Stimulated activated CD8-positive, alpha-beta memory T cell treated with anti-CD3 and anti-CD28 coated beads, Interleukin-15, amount 100 ng/mL, for 48 hours (primary cell): ENCODE measurements around the gene KCNK2.

Source experiments
- DNase-seq, 2 donors: peaks; one replicate each; pipeline ENCODE4 v3.0.0-alpha.2; 2020; ENCODE audit warnings: low read depth in 2 of 2

The KCNK2 gene

GRCh38 chr1:215082532-215083382 is at the start of gene KCNK2:
Gene KCNK2 (plus strand): TSS chr1:215082737. CDS start chr1:215083386, 649 bp downstream.
- DNase-seq: no peak

- DNase-seq: no peak
Observed at GRCh38 chr1:215032911-215033526, 49.5 kb upstream of the KCNK2 start.

- no peak for DNase-seq
Observed at GRCh38 chr1:215040190-215040589, 42.3 kb upstream of the KCNK2 start.

GRCh38 chr1:215043401-215043800 is 39.1 kb upstream of the KCNK2 start:
- DNase-seq: no peak

- DNase-seq: no peak
Observed at GRCh38 chr1:215044151-215044550, 38.4 kb upstream of the KCNK2 start.

- no peak for DNase-seq
Observed at GRCh38 chr1:215045698-215046308, 36.7 kb upstream of the KCNK2 start.

GRCh38 chr1:215052256-215053015 is 30.1 kb upstream of the KCNK2 start:
- no peak for DNase-seq

GRCh38 chr1:215054266-215054665 is 28.3 kb upstream of the KCNK2 start:
- no peak for DNase-seq

- no peak for DNase-seq
Observed at GRCh38 chr1:215055281-215055935, 27.1 kb upstream of the KCNK2 start.

- no peak for DNase-seq
Observed at GRCh38 chr1:215056584-215056983, 26.0 kb upstream of the KCNK2 start.

GRCh38 chr1:215059947-215060346 is 22.6 kb upstream of the KCNK2 start:
- no peak for DNase-seq

GRCh38 chr1:215064327-215064726 is 18.2 kb upstream of the KCNK2 start:
- no peak for DNase-seq

- no peak for DNase-seq
Observed at GRCh38 chr1:215071078-215071477, 11.5 kb upstream of the KCNK2 start.

GRCh38 chr1:215076322-215076721 is 6.2 kb upstream of the KCNK2 start:
- no peak for DNase-seq

GRCh38 chr1:215079456-215079855 is 3.1 kb upstream of the KCNK2 start:
- no peak for DNase-seq

- DNase-seq: no peak
Observed at GRCh38 chr1:215081661-215082531, 641 bp upstream of the KCNK2 start.

- DNase-seq: no peak
Observed at GRCh38 chr1:215083383-215083961, 935 bp downstream of the KCNK2 start.

GRCh38 chr1:215084621-215085020 is 2.1 kb downstream of the KCNK2 start:
- no peak for DNase-seq

- DNase-seq: no peak
Observed at GRCh38 chr1:215087603-215088002, 5.1 kb downstream of the KCNK2 start.

- DNase-seq: no peak
Observed at GRCh38 chr1:215094381-215094780, 11.8 kb downstream of the KCNK2 start.
